GM19395 (cell line): ENCODE data around the gene ULBP3.
"Not testable (repeated sequence)": the region's sequence is repeated elsewhere in the genome, so short reads cannot be mapped to it uniquely, and the experiment has no call there.

ENCODE experiments used
- ATAC-seq: cut with Tn5 transposase; IDR thresholded peaks from one replicate; pipeline ENCODE4 v1.9.1; 2021; ENCODE audit warnings: mild to moderate bottlenecking, moderate library complexity; ENCODE audit not compliant: unreplicated experiment

The ULBP3 gene

GRCh38 chr6:150043501-150044412 is 25.2 kb downstream of the ULBP3 start:
- ATAC-seq: no peak

- ATAC-seq: no peak
Observed at GRCh38 chr6:150043096-150043495, 25.8 kb downstream of the ULBP3 start.

- no peak for ATAC-seq
Observed at GRCh38 chr6:150038202-150039062, 30.5 kb downstream of the ULBP3 start.

GRCh38 chr6:150037526-150038201 is 31.3 kb downstream of the ULBP3 start:
- ATAC-seq: no peak

GRCh38 chr6:150036081-150036480 is 32.8 kb downstream of the ULBP3 start:
- ATAC-seq: no peak

- no peak for ATAC-seq
Observed at GRCh38 chr6:150033207-150033771, 35.6 kb downstream of the ULBP3 start.

- ATAC-seq: no peak
Observed at GRCh38 chr6:150032598-150032997, 36.3 kb downstream of the ULBP3 start.

GRCh38 chr6:150030611-150031010 is 38.3 kb downstream of the ULBP3 start:
- ATAC-seq: no peak

- no peak for ATAC-seq
Observed at GRCh38 chr6:150029749-150030148, 39.2 kb downstream of the ULBP3 start.

GRCh38 chr6:150029276-150029675 is 39.6 kb downstream of the ULBP3 start:
- no peak for ATAC-seq

GRCh38 chr6:150028799-150029198 is 40.1 kb downstream of the ULBP3 start:
- ATAC-seq: no peak

- ATAC-seq: no peak
Observed at GRCh38 chr6:150027806-150028565, 40.9 kb downstream of the ULBP3 start.

GRCh38 chr6:150026976-150027805 is 41.7 kb downstream of the ULBP3 start:
- no peak for ATAC-seq

- ATAC-seq: no peak
Observed at GRCh38 chr6:150025201-150025917, 43.6 kb downstream of the ULBP3 start, which contains the start of gene RAET1L. Gene RAET1L, minus strand, starts transcription at chr6:150025532. Its CDS starts 61 bp downstream, at chr6:150025471.

GRCh38 chr6:150024646-150025155 is 44.2 kb downstream of the ULBP3 start:
- ATAC-seq: no peak

- ATAC-seq: not testable (repeated sequence)
Observed at GRCh38 chr6:150024021-150024420, 44.9 kb downstream of the ULBP3 start.

GRCh38 chr6:150021870-150022269 is 47.1 kb downstream of the ULBP3 start:
- not testable (repeated sequence) for ATAC-seq
